Hepatocyte (in vitro differentiated cells): Measurements from ENCODE around the gene GRHL1.
A peak's percentile ranks its signal among the peaks of the same experiment; 100 is the strongest.

ENCODE experiments used
- EZH2phosphoT487 ChIP-seq: fragments of 200-600 bp; sonication (generic); IDR thresholded peaks from one replicate; pipeline ENCODE4 v1.6.1; 2018; ENCODE audit warnings: antibody characterized with exemption, mild to moderate bottlenecking, low read depth, moderate library complexity; ENCODE audit not compliant: unreplicated experiment, severe bottlenecking
- TF ChIP-seq, protein P1 (sequence below): fragments of 200-600 bp; sonication (generic); IDR thresholded peaks from 2 replicates; pipeline ENCODE4 v1.5.1; 2016; ENCODE audit warnings: antibody characterized with exemption, mild to moderate bottlenecking; ENCODE audit not compliant: poor library complexity

DNA sequence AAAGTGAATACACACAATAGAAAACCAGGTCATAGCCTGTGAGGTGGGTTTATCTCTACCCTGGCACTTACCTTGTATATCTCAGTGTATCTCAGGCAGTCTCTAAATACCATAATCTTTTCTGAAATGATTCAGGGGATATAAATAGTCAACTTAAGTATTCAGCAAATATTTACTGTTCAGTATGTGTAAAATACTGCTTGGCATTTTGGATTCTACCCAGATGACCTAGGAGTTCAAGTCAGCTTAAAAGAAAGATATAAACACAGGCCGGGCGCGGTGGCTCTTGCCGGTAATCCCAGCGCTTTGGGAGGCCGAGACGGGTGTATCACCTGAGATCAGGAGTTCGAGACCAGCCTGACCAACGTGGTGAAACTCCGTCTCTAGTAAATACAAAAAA is 23.8 kb downstream of the GRHL1 start:
- TF ChIP-seq EZH2phosphoT487 = peak; percentile 98
- TF ChIP-seq, protein P1, sequence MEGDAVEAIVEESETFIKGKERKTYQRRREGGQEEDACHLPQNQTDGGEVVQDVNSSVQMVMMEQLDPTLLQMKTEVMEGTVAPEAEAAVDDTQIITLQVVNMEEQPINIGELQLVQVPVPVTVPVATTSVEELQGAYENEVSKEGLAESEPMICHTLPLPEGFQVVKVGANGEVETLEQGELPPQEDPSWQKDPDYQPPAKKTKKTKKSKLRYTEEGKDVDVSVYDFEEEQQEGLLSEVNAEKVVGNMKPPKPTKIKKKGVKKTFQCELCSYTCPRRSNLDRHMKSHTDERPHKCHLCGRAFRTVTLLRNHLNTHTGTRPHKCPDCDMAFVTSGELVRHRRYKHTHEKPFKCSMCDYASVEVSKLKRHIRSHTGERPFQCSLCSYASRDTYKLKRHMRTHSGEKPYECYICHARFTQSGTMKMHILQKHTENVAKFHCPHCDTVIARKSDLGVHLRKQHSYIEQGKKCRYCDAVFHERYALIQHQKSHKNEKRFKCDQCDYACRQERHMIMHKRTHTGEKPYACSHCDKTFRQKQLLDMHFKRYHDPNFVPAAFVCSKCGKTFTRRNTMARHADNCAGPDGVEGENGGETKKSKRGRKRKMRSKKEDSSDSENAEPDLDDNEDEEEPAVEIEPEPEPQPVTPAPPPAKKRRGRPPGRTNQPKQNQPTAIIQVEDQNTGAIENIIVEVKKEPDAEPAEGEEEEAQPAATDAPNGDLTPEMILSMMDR = no peak
